IMR-90 (cell line): ENCODE data around the gene RAD52. TPM values are rescaled to one million over a fixed set of nuclear protein-coding genes. Genes with fewer than 3 reads are reported as not detected.
A peak's percentile ranks its signal among the peaks of the same experiment; 100 is the strongest.

Source experiments
- ATAC-seq: fragments of 200-7000 bp; cut with Tn5 transposase; 2 replicates; pipeline ENCODE4 v1.9.1; 2020; ENCODE audit warnings: low read depth, mild to moderate bottlenecking, moderate library complexity
- BruUV-seq: library from RNA; stranded (reverse); fragments of 400-500 nt; replicated peaks from 2 replicates; lab custom pipeline; 2021; lab: Mats Ljungman, UMichigan
- CTCF ChIA-PET: fragments of 300-600 bp; formaldehyde crosslinking; extraction: SDS; loops from one replicate; lab custom pipeline; 2021; ENCODE audit warnings: antibody characterized with exemption; lab: Yijun Ruan, JAX
- POLR2A ChIA-PET: fragments of 300-600 bp; sonication (Branson Sonifier 250); formaldehyde crosslinking; loops from one replicate; lab custom pipeline; 2022; ENCODE audit warnings: antibody characterized with exemption; ENCODE audit not compliant: unreplicated experiment; lab: Charles Lee
- DNase-seq: peaks from one replicate; pipeline ENCODE4 v3.0.0; 2013
- H2AFZ ChIP-seq: replicated peaks from 2 replicates; pipeline ENCODE3; 2013; ENCODE audit warnings: low read length, mild to moderate bottlenecking; ENCODE audit not compliant: poor library complexity
- H2AK5ac ChIP-seq: 2 replicates; pipeline ENCODE4 v1.6.1; 2013; ENCODE audit warnings: low read depth, low read length, inconsistent platforms
- H2AK9ac ChIP-seq: replicated peaks from 2 replicates; pipeline ENCODE3; 2013; ENCODE audit warnings: mild to moderate bottlenecking, low read depth, low read length, moderate library complexity; ENCODE audit not compliant: poor library complexity
- H2BK120ac ChIP-seq: 2 replicates; pipeline ENCODE4 v1.6.1; 2013; ENCODE audit warnings: low read depth, low read length, inconsistent platforms
- H2BK15ac ChIP-seq: 3 replicates; pipeline ENCODE4 v1.6.1; 2013; ENCODE audit warnings: low read depth, low read length, inconsistent platforms
- H2BK20ac ChIP-seq: 2 replicates; pipeline ENCODE4 v1.6.1; 2013; ENCODE audit warnings: low read depth, mild to moderate bottlenecking, inconsistent platforms, low read length, moderate library complexity
- H2BK5ac ChIP-seq: 2 replicates; pipeline ENCODE4 v1.6.1; 2013; ENCODE audit warnings: mild to moderate bottlenecking, low read depth, low read length, inconsistent platforms; ENCODE audit not compliant: poor library complexity, severe bottlenecking
- H3K14ac ChIP-seq: replicated peaks from 2 replicates; pipeline ENCODE4 v1.6.1; 2013; ENCODE audit warnings: low read depth, low read length, inconsistent platforms
- H3K18ac ChIP-seq: 2 replicates; pipeline ENCODE4 v1.6.1; 2013; ENCODE audit warnings: low read depth, low read length, control low read depth
- H3K23ac ChIP-seq: 2 replicates; pipeline ENCODE4 v1.6.1; 2013; ENCODE audit warnings: low read depth, low read length, inconsistent platforms
- H3K27ac ChIP-seq: 2 replicates; pipeline ENCODE4 v1.5.1; 2013; ENCODE audit warnings: mild to moderate bottlenecking, control low read depth, low read length; ENCODE audit not compliant: insufficient read depth
- H3K27me3 ChIP-seq: 2 replicates; pipeline ENCODE4 v1.6.1; 2013; ENCODE audit warnings: low read length; ENCODE audit not compliant: control insufficient read depth, insufficient read depth
- H3K36me3 ChIP-seq: 2 replicates; pipeline ENCODE4 v1.6.1; 2013; ENCODE audit warnings: low read length, mixed read lengths; ENCODE audit not compliant: control insufficient read depth, insufficient read depth
- H3K4ac ChIP-seq: 2 replicates; pipeline ENCODE4 v1.6.1; 2013; ENCODE audit warnings: low read depth, low read length, inconsistent platforms
- H3K4me1 ChIP-seq: 2 replicates; pipeline ENCODE4 v1.6.1; 2013; ENCODE audit warnings: low read length, mixed read lengths; ENCODE audit not compliant: control insufficient read depth, insufficient read depth
- H3K4me2 ChIP-seq: 2 replicates; pipeline ENCODE4 v1.6.1; 2013; ENCODE audit warnings: low read depth, mild to moderate bottlenecking, control low read depth, low read length, moderate library complexity
- H3K4me3 ChIP-seq: 2 replicates; pipeline ENCODE4 v1.5.1; 2013; ENCODE audit warnings: low read depth, mild to moderate bottlenecking, control low read depth, low read length, moderate library complexity; ENCODE audit not compliant: insufficient read depth
- H3K56ac ChIP-seq: 2 replicates; pipeline ENCODE4 v1.6.1; 2013; ENCODE audit warnings: low read length, inconsistent platforms; ENCODE audit not compliant: insufficient read depth; ENCODE audit errors: extremely low read depth
- H3K79me1 ChIP-seq, 2 experiments: 2 replicates each; pipeline ENCODE4 v1.6.1; 2013; ENCODE audit warnings: low read length in 2 of 2, inconsistent platforms in 1 of 2, low read depth in 1 of 2
- H3K9ac ChIP-seq: 2 replicates; pipeline ENCODE4 v1.6.1; 2013; ENCODE audit warnings: low read depth, low read length, control low read depth
- H3K9me1 ChIP-seq: 2 replicates; pipeline ENCODE4 v1.6.1; 2013; ENCODE audit warnings: low read length, inconsistent platforms; ENCODE audit not compliant: insufficient read depth
- H3K9me3 ChIP-seq: 2 replicates; pipeline ENCODE4 v1.6.1; 2013; ENCODE audit warnings: low read length; ENCODE audit not compliant: control insufficient read depth, insufficient read depth
- H4K20me1 ChIP-seq: 2 replicates; pipeline ENCODE4 v1.6.1; 2013; ENCODE audit warnings: low read length, inconsistent platforms; ENCODE audit not compliant: insufficient read depth
- H4K5ac ChIP-seq: 2 replicates; pipeline ENCODE4 v1.6.1; 2013; ENCODE audit warnings: mild to moderate bottlenecking, low read depth, low read length, control low read depth
- H4K8ac ChIP-seq, 2 experiments: 2 replicates each; pipeline ENCODE4 v1.6.1; 2013; ENCODE audit warnings: low read depth in 2 of 2, low read length in 2 of 2, control low read depth in 1 of 2, inconsistent platforms in 1 of 2
- H4K91ac ChIP-seq: 2 replicates; pipeline ENCODE4 v1.6.1; 2013; ENCODE audit warnings: low read depth, low read length, inconsistent platforms; ENCODE audit not compliant: insufficient read depth
- BHLHE40 ChIP-seq: fragments of 150-350 bp; IDR thresholded peaks from 2 replicates; pipeline ENCODE4 v1.6.1; 2016; ENCODE audit warnings: mild to moderate bottlenecking, low read depth, low read length
- CEBPB ChIP-seq: IDR thresholded peaks from 2 replicates; pipeline ENCODE4 v1.6.1; 2012; ENCODE audit warnings: low read depth, low read length, improper control_type of control experiment
- FOS ChIP-seq: fragments of 150-350 bp; IDR thresholded peaks from 2 replicates; pipeline ENCODE4 v1.6.1; 2016; ENCODE audit warnings: low read depth, low read length
- MAZ ChIP-seq: IDR thresholded peaks from 2 replicates; pipeline ENCODE4 v1.6.1; 2012; ENCODE audit warnings: low read depth, mild to moderate bottlenecking, low read length, improper control_type of control experiment, moderate library complexity, borderline replicate concordance
- MXI1 ChIP-seq: IDR thresholded peaks from 2 replicates; pipeline ENCODE4 v1.6.1; 2012; ENCODE audit warnings: low read depth, mild to moderate bottlenecking, low read length, moderate library complexity, borderline replicate concordance
- POLR2A ChIP-seq: IDR thresholded peaks from 2 replicates; pipeline ENCODE4 v1.6.1; 2012; ENCODE audit warnings: mild to moderate bottlenecking, low read depth, low read length
- WGBS, 2 experiments: methylation state at CpG; one replicate each; pipeline versions ENCODE4 v1.1.5 to v1.1.7; 2013; ENCODE audit warnings: missing lambda C conversion rate in 2 of 2; ENCODE audit not compliant: insufficient read length in 1 of 2; ENCODE audit errors: extremely low coverage in 2 of 2; 5-methylcytosine and 5-hydroxymethylcytosine counted together
- dilution Hi-C: fragments of 300-500 bp; cut with HindIII; formaldehyde crosslinking; loops from one replicate; pipeline ENCODE4 v1.14.3; 2018; ENCODE audit warnings: low sequenced_read_pairs; ENCODE audit not compliant: unreplicated experiment
- in situ Hi-C: fragments of 300-500 bp; cut with MboI; formaldehyde crosslinking; loops from 3 replicates; pipeline ENCODE4 v1.14.3; 2019; ENCODE audit warnings: low sequenced_read_pairs, inconsistent platforms, mixed read lengths
- intact Hi-C: fragments of 100-400 bp; cut with micrococcal nuclease; formaldehyde crosslinking; loops from 2 replicates; pipeline ENCODE4 v1.10.0; 2022
- polyA plus RNA-seq, 3 experiments: library from polyadenylated mRNA; depleted of rRNA; stranded (reverse); fragments of >200 nt; gene quantifications; 2 replicates each; pipeline ENCODE4 v1.2.3, GENCODE V29; 2012; ENCODE audit warnings: low replicate concordance in 1 of 3
- total RNA-seq: library from RNA; depleted of rRNA; stranded (reverse); fragments of >200 nt; gene quantifications from 2 replicates; pipeline ENCODE4 v1.2.3, GENCODE V29; 2012
- TF ChIP-seq, protein P1 (sequence below): conservative IDR thresholded peaks from 2 replicates; pipeline ENCODE4 v1.5.1; 2012; ENCODE audit warnings: mild to moderate bottlenecking, low read depth, low read length, improper control_type of control experiment
- TF ChIP-seq, protein P2 (sequence below): fragments of 150-350 bp; IDR thresholded peaks from 2 replicates; pipeline ENCODE4 v1.6.1; 2017; ENCODE audit warnings: mild to moderate bottlenecking, antibody characterized with exemption, low read length, low read depth

The RAD52 gene
- total and polyA plus RNA-seq, 2 of the 4 experiments (the other 2 are of a cell fraction) = 10.7 to 11.3 TPM

DNA sequence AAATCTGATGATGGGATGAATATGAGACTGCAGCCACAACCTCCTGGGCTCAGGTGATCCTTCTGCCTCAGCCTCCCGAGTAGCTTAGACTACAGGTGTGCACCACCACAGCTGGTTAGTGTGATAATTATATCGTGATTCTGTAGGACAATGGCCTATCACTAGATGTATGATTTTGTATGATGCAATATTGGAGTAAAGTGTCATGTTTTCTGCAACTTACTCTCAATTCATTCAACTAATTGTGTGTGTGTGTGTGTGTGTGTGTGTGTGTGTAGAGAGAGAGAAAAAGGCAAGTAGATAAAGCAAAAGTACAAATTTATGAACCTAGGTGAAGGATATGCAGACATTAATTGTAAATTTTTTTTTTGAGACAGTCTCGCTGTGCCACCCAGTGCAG is 10.7 kb downstream of the RAD52 start:
- Histone ChIP-seq H4K8ac (no peak overlapping the region), H2AK9ac (no peak overlapping the region), H3K4me3 (no peak overlapping the region), H3K56ac (no peak overlapping the region), H3K36me3 (peaks cover 7% of the 10 kb centered on the region), H2BK20ac (no peak overlapping the region), H3K9ac (no peak overlapping the region), H2AFZ (no peak overlapping the region), H3K9me1 (peaks cover 10% of the 10 kb centered on the region; the same call in 1 of the 2 replicates), H3K4ac (no peak overlapping the region), H3K27me3 (no peaks in the 10 kb centered on the region), H2BK5ac (no peak overlapping the region), H4K91ac (no peak overlapping the region), H2BK15ac (no peak overlapping the region), H3K4me2 (no peak overlapping the region), H3K14ac (no peak overlapping the region), H4K20me1 (no peaks in the 10 kb centered on the region; the same call in 1 of the 2 replicates), H2AK5ac (no peak overlapping the region), H3K79me1 (peaks cover 31 to 42% of the 10 kb centered on the region in 2 experiments), H2BK120ac (no peak overlapping the region), H3K27ac (no peak overlapping the region), H3K23ac (no peak overlapping the region), H4K5ac (no peak overlapping the region), H3K9me3 (no peaks in the 10 kb centered on the region), H3K18ac (no peak overlapping the region), H3K4me1 (no peaks in the 10 kb centered on the region)
- dilution Hi-C loops = no loop called here
- ATAC-seq = no peak
- CTCF ChIA-PET = no interaction called here
- POLR2A ChIA-PET = interaction anchor here (0.6 kb wide), 1 partner anchor 10 kb away, joined by 4 read pairs; the partner anchor contains the start of gene RAD52
- TF ChIP-seq MAZ = no peak
- TF ChIP-seq CEBPB = peak; percentile 53
- TF ChIP-seq MXI1 = no peak
- TF ChIP-seq POLR2A = no peak
- no peak for TF ChIP-seq FOS
- TF ChIP-seq, protein P1, sequence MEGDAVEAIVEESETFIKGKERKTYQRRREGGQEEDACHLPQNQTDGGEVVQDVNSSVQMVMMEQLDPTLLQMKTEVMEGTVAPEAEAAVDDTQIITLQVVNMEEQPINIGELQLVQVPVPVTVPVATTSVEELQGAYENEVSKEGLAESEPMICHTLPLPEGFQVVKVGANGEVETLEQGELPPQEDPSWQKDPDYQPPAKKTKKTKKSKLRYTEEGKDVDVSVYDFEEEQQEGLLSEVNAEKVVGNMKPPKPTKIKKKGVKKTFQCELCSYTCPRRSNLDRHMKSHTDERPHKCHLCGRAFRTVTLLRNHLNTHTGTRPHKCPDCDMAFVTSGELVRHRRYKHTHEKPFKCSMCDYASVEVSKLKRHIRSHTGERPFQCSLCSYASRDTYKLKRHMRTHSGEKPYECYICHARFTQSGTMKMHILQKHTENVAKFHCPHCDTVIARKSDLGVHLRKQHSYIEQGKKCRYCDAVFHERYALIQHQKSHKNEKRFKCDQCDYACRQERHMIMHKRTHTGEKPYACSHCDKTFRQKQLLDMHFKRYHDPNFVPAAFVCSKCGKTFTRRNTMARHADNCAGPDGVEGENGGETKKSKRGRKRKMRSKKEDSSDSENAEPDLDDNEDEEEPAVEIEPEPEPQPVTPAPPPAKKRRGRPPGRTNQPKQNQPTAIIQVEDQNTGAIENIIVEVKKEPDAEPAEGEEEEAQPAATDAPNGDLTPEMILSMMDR = no peak
- TF ChIP-seq BHLHE40 = no peak
- TF ChIP-seq, protein P2, sequence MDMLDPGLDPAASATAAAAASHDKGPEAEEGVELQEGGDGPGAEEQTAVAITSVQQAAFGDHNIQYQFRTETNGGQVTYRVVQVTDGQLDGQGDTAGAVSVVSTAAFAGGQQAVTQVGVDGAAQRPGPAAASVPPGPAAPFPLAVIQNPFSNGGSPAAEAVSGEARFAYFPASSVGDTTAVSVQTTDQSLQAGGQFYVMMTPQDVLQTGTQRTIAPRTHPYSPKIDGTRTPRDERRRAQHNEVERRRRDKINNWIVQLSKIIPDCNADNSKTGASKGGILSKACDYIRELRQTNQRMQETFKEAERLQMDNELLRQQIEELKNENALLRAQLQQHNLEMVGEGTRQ = no peak
- 100% methylated on average over 1 of the region's 3 CpGs; no CpG with 5 or more reads in 1 of the 2 experiments for WGBS, 2 experiments
- in situ Hi-C loops = no loop called here
- no TSS peak for BruUV-seq
- intact Hi-C loops = loop anchor here (10.0 kb wide), 1 partner anchor 54 kb away; no protein-coding TSS in a partner anchor
- no peak for DNase-seq
